GM12801 (cell line): Measurements from ENCODE around the gene MUC5B.

Experiments used
- CTCF ChIP-seq: IDR thresholded peaks from one replicate; pipeline ENCODE4 v1.5.1; 2011; ENCODE audit warnings: control low read depth; ENCODE audit not compliant: insufficient read length; ENCODE audit errors: extremely low read depth

Gene MUC5B

GRCh38 chr11:1259076-1259461 lies 36.2 kb downstream of the MUC5B start:
- no peak for TF ChIP-seq CTCF

DNA sequence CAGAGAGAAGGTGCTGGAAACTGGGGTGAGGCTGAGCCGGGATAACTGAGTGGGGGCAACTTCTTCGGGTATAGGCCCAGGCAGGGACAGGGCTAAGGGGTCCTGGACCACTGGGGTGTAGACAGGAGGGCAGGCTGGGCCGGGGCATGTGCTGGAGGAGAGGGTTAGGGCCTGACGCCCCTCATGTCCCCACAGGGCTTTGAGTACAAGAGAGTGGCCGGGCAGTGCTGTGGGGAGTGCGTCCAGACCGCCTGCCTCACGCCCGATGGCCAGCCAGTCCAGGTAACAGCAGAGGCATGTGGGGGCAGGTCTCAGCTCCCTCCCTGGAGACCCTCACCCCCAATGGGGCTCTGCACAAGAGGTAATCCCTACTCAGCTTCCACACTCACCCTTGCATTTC lies 36.7 kb downstream of the MUC5B start:
- no peak for TF ChIP-seq CTCF

GRCh38 chr11:1260023-1260501 lies 37.2 kb downstream of the MUC5B start:
- TF ChIP-seq CTCF, result no peak

GRCh38 chr11:1260620-1261019 lies 37.8 kb downstream of the MUC5B start:
- TF ChIP-seq CTCF, result no peak

DNA sequence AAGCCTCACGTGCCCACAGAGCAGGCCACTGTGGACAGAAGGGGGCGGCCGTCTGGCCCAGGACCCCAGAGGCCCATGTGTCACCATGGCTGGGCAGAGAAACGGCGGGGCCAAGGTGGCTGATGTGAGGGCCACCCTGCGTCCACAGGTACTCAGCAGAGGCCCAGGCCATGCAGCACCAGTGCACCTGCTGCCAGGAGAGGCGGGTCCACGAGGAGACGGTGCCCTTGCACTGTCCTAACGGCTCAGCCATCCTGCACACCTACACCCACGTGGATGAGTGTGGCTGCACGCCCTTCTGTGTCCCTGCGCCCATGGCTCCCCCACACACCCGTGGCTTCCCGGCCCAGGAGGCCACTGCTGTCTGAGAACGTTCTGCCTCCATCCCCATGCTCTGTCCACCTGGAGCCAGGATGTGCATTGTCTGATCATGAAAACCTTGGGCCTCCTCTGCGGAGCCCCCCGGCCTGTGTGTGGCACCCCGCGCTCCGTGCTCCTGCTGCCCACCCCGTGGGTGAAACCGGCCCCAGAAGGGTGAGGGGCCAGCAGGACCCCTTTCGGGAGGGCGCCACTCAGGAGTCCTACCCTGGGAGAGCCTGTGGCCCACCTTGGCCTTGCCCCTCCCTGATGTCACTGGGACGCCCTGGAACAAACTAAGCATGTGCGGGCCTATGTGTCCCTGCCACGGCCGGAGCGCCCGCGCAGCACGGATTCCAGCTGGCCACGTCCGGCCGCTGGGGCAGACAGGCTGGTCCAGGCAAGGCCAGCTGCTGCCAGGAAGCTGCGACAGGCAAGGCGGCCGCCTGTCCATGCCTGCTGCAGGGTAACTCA lies 38.6 kb downstream of the MUC5B start:
- TF ChIP-seq CTCF, result no peak

DNA sequence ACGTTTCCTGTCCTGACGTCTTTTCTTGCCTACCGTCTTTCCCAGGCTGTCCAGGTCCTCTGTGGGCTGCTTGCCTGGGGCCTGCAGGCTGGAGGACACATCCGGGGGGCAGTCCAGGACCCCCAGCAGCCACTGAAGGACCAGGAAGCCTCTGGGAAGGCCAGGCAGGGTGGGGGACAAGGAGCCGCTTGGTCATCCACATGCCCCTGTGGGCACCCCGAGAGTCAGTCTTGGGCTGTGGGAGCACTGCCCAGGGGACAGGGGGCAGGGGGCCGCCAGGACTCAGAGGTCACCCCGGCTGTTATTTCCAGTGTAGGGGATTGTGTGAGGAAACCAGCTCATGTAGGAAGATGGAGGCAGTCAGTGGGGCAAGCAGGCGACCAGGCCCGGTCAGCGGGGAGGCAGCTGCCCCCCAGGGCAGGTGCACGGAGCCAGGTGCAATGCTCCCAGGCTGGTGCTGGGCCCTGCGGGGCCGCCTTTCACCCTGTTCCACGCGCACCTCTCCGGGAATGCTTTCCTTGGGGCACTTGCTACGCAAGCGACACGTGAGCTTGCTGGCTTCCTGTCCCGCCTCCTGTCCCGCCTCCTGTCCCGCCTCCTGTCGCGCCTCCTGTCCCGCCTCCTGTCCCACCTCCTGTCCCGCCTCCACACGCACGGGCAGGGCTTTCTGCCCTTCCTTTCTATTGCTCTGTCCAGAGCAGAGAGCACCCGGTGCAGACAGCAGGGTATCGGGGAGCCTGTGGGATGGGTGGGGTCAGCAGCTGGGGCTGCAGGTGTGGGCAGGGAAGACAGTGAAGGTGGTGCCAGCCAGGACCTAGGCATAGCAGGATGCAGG lies 39.5 kb downstream of the MUC5B start:
- no peak for TF ChIP-seq CTCF

GRCh38 chr11:1263010-1263409 lies 40.1 kb downstream of the MUC5B start:
- TF ChIP-seq CTCF, result no peak
